Endothelial cell of umbilical vein (primary cell): ENCODE measurements around the gene CD300LF. TPM values are rescaled to one million over a fixed set of nuclear protein-coding genes. Genes with fewer than 3 reads are reported as not detected.

Source experiments
- microRNA-seq: library from miRNA; unstranded; fragments of <30 nt; microRNA quantifications from one replicate; pipeline ENCODE4 v1.2.0, GENCODE V29; 2021; ENCODE audit warnings: borderline number of aligned reads, borderline replicate concordance
- polyA plus RNA-seq, 4 experiments: library from polyadenylated mRNA; depleted of rRNA in 3 of 4; stranded (reverse) in 3 of 4; unstranded in 1 of 4; fragments of >200 nt; gene quantifications; 2 replicates each; pipeline versions ENCODE4 v1.2.1 to v1.2.3, GENCODE V29; 2011 to 2012; ENCODE audit warnings: missing spikeins in 1 of 4
- total RNA-seq: library from RNA; stranded (reverse); gene quantifications from 2 replicates; pipeline ENCODE4 v1.2.3, GENCODE V29; 2021

CD300LF gene
- total and polyA plus RNA-seq, 2 donors (not counting 3 experiments of a cell fraction or from before 2014, with no cell fraction given) = not detected

Small RNAs within 50 kb of the gene (microRNA-seq; reads per million reads assigned to microRNA genes)
- gene MIR3615 = 39.9 reads per million, percentile 44 among the genes with 10 or more reads in this experiment

Other genes starting within 250 kb of the CD300LF start
- not detected in 2 replicates for gene CD300A, start 246.3 kb downstream of the CD300LF start, total RNA-seq
- not detected in 2 replicates for gene CD300A, start 246.3 kb downstream of the CD300LF start, polyA plus RNA-seq
- not detected in 2 replicates for gene CD300LB, start 181.4 kb downstream of the CD300LF start, total RNA-seq
- gene CD300LB, start 181.4 kb downstream of the CD300LF start, polyA plus RNA-seq = not detected in 2 replicates
- gene CD300C, start 166.8 kb downstream of the CD300LF start, total RNA-seq = not detected in 2 replicates
- not detected in 2 replicates for gene CD300C, start 166.8 kb downstream of the CD300LF start, polyA plus RNA-seq
- gene CD300H, start 145.4 kb downstream of the CD300LF start, total RNA-seq = not detected in 2 replicates
- not detected in 2 replicates for gene CD300H, start 145.4 kb downstream of the CD300LF start, polyA plus RNA-seq
- gene CD300LD, start 120.6 kb downstream of the CD300LF start, total RNA-seq = not detected in 2 replicates
- not detected in 2 replicates for gene CD300LD, start 120.6 kb downstream of the CD300LF start, polyA plus RNA-seq
- not detected in 2 replicates for gene CD300E, start 89.2 kb downstream of the CD300LF start, total RNA-seq
- gene CD300E, start 89.2 kb downstream of the CD300LF start, polyA plus RNA-seq = not detected in 2 replicates
- gene RAB37, start 24.3 kb upstream of the CD300LF start, total RNA-seq = 0.21 TPM in 1 of 2 replicates, not detected in the other
- gene RAB37, start 24.3 kb upstream of the CD300LF start, polyA plus RNA-seq = 0.10 and 0.11 TPM in 2 replicates
- 26.8 and 26.9 TPM in 2 replicates for gene NHERF1, start 35.7 kb upstream of the CD300LF start, total RNA-seq
- 22.4 and 24.4 TPM in 2 replicates for gene NHERF1, start 35.7 kb upstream of the CD300LF start, polyA plus RNA-seq
- 44.8 and 45.8 TPM in 2 replicates for gene NAT9, start 63.4 kb upstream of the CD300LF start, total RNA-seq
- gene NAT9, start 63.4 kb upstream of the CD300LF start, polyA plus RNA-seq = 37.2 and 39.3 TPM in 2 replicates
- 0.09 and 0.60 TPM in 2 replicates for gene GRIN2C, start 147.0 kb upstream of the CD300LF start, total RNA-seq
- 0.03 and 0.04 TPM in 2 replicates for gene GRIN2C, start 147.0 kb upstream of the CD300LF start, polyA plus RNA-seq
- 30.9 and 33.4 TPM in 2 replicates for gene FDXR, start 160.1 kb upstream of the CD300LF start, total RNA-seq
- gene FDXR, start 160.1 kb upstream of the CD300LF start, polyA plus RNA-seq = 19.7 and 20.4 TPM in 2 replicates
- not detected in 2 replicates for gene FADS6, start 180.7 kb upstream of the CD300LF start, total RNA-seq
- gene FADS6, start 180.7 kb upstream of the CD300LF start, polyA plus RNA-seq = not detected in 2 replicates
- gene USH1G, start 210.3 kb upstream of the CD300LF start, total RNA-seq = not detected in 2 replicates
- not detected in 2 replicates for gene USH1G, start 210.3 kb upstream of the CD300LF start, polyA plus RNA-seq
- not detected in 2 replicates for gene OTOP2, start 211.3 kb upstream of the CD300LF start, total RNA-seq
- gene OTOP2, start 211.3 kb upstream of the CD300LF start, polyA plus RNA-seq = not detected in 2 replicates
- gene OTOP3, start 223.0 kb upstream of the CD300LF start, total RNA-seq = not detected in 2 replicates
- gene OTOP3, start 223.0 kb upstream of the CD300LF start, polyA plus RNA-seq = not detected in 2 replicates